Left renal cortex interstitium (tissue), 4 donors: Measurements from ENCODE around the gene SHISA4. TPM values are rescaled to one million over a fixed set of nuclear protein-coding genes. Genes with fewer than 3 reads are reported as not detected.
A peak's percentile ranks its signal among the peaks of the same experiment; 100 is the strongest.
"Not testable (repeated sequence)": the region's sequence is repeated elsewhere in the genome, so short reads cannot be mapped to it uniquely, and the experiment has no call there.

Experiments
- DNase-seq, 4 donors: peaks; one replicate each; pipeline ENCODE4 v3.0.0-alpha.2; 2013; ENCODE audit warnings: low read depth in 4 of 4, low spot score in 2 of 4, missing footprints in 1 of 4
- polyA plus RNA-seq, 4 donors: library from polyadenylated mRNA; unstranded; fragments of 120-200 nt; gene quantifications; one replicate each; pipeline ENCODE4 v1.2.1, GENCODE V29; 2013; ENCODE audit not compliant: insufficient read length in 4 of 4

The SHISA4 gene
- polyA plus RNA-seq, 4 donors = 14.4 to 20.1 (median 17.9) TPM

- no peak for DNase-seq
These were observed 29.6 kb downstream of the SHISA4 start for GRCh38 chr1:201918343-201918742.

GRCh38 chr1:201921952-201922558, 33.4 kb downstream of the SHISA4 start:
- DNase-seq = no peak

- no peak for DNase-seq
These were observed 36.5 kb downstream of the SHISA4 start for GRCh38 chr1:201925301-201925567.

- DNase-seq = no peak
These were observed 37.4 kb downstream of the SHISA4 start for GRCh38 chr1:201925981-201926645.

GRCh38 chr1:201928266-201928665, 39.6 kb downstream of the SHISA4 start:
- no peak for DNase-seq

GRCh38 chr1:201930137-201930536, 41.4 kb downstream of the SHISA4 start:
- no peak for DNase-seq

- no peak for DNase-seq
These were observed 42.1 kb downstream of the SHISA4 start for GRCh38 chr1:201930803-201931202.

GRCh38 chr1:201933840-201934430, 45.2 kb downstream of the SHISA4 start:
- no peak for DNase-seq

GRCh38 chr1:201937624-201938213, 49.0 kb downstream of the SHISA4 start:
- no peak for DNase-seq

- DNase-seq = no peak
These were observed 49.8 kb downstream of the SHISA4 start for GRCh38 chr1:201938440-201939035.

- no peak for DNase-seq
These were observed 50.5 kb downstream of the SHISA4 start for GRCh38 chr1:201939148-201939547.

- DNase-seq = no peak
These were observed 50.9 kb downstream of the SHISA4 start for GRCh38 chr1:201939574-201939973.

- not testable (repeated sequence) for DNase-seq
These were observed 51.6 kb downstream of the SHISA4 start for GRCh38 chr1:201940316-201940715.

- DNase-seq = peak in 2 of 4 donors; percentile 53 to 66
These were observed 52.9 kb downstream of the SHISA4 start for GRCh38 chr1:201941420-201942128.

GRCh38 chr1:201942129-201942495, 53.4 kb downstream of the SHISA4 start:
- DNase-seq = no peak

Other genes with a start within 250 kb of the SHISA4 start
- gene IPO9, start 59.7 kb upstream of the SHISA4 start, polyA plus RNA-seq = 10 to 100 TPM; 74.0 to 96.9 (median 77.7) TPM
- gene LMOD1, start 57.6 kb downstream of the SHISA4 start, polyA plus RNA-seq = 1 to 10 TPM; 4.5 to 6.0 (median 4.9) TPM
- 10 to 100 TPM; 52.8 to 69.9 (median 64.2) TPM for gene TIMM17A, start 66.6 kb downstream of the SHISA4 start, polyA plus RNA-seq
- 10 to 100 TPM; 56.6 to 80.1 (median 61.0) TPM for gene RNPEP, start 93.8 kb downstream of the SHISA4 start, polyA plus RNA-seq
- 100 to 1,000 TPM in 1 of 4 donors, 10 to 100 TPM in 3; 43.8 to 117 (median 67.8) TPM for gene ELF3, start 121.7 kb downstream of the SHISA4 start, polyA plus RNA-seq
- under 1 TPM; 0.03 to 0.10 (median 0.06) TPM for gene GPR37L1, start 234.0 kb downstream of the SHISA4 start, polyA plus RNA-seq